HT1080 (cell line): ENCODE measurements around the gene KLF11. TPM values are rescaled to one million over a fixed set of nuclear protein-coding genes. Genes with fewer than 3 reads are reported as not detected.

Experiments
- DNase-seq: peaks from one replicate; pipeline ENCODE4 v3.0.0-alpha.2; 2015; ENCODE audit warnings: low read depth
- total RNA-seq: library from RNA; depleted of rRNA; stranded (reverse); fragments of >200 nt; shearing (Covaris generic); gene quantifications from 2 replicates; pipeline ENCODE4 v1.2.3, GENCODE V29; 2014

The KLF11 gene
- total RNA-seq, 1 experiment from 2014 or later, result 3.7 TPM

GRCh38 chr2:10062931-10063365 lies 19.6 kb downstream of the KLF11 start:
- DNase-seq, result no peak

GRCh38 chr2:10063566-10063965 lies 20.2 kb downstream of the KLF11 start:
- no peak for DNase-seq

- no peak for DNase-seq
Measured at GRCh38 chr2:10064932-10065772, 21.8 kb downstream of the KLF11 start.

GRCh38 chr2:10065773-10066055 lies 22.4 kb downstream of the KLF11 start:
- no peak for DNase-seq

- DNase-seq, result no peak
Measured at GRCh38 chr2:10067330-10067729, 24.0 kb downstream of the KLF11 start.

GRCh38 chr2:10067881-10068280 lies 24.5 kb downstream of the KLF11 start:
- DNase-seq, result no peak

- no peak for DNase-seq
Measured at GRCh38 chr2:10071176-10071575, 27.8 kb downstream of the KLF11 start.

- no peak for DNase-seq
Measured at GRCh38 chr2:10071595-10071994, 28.2 kb downstream of the KLF11 start.

- peak; percentile 82 for DNase-seq
Measured at GRCh38 chr2:10072656-10073480, 29.5 kb downstream of the KLF11 start.

GRCh38 chr2:10073706-10074105 lies 30.4 kb downstream of the KLF11 start:
- no peak for DNase-seq

GRCh38 chr2:10075101-10075500 lies 31.8 kb downstream of the KLF11 start:
- DNase-seq, result no peak

- DNase-seq, result no peak
Measured at GRCh38 chr2:10075571-10076209, 32.3 kb downstream of the KLF11 start.

GRCh38 chr2:10076511-10076910 lies 33.2 kb downstream of the KLF11 start:
- no peak for DNase-seq

- DNase-seq, result no peak
Measured at GRCh38 chr2:10076988-10077527, 33.7 kb downstream of the KLF11 start.

- no peak for DNase-seq
Measured at GRCh38 chr2:10078001-10078400, 34.7 kb downstream of the KLF11 start.

GRCh38 chr2:10078704-10079265 lies 35.4 kb downstream of the KLF11 start:
- no peak for DNase-seq

GRCh38 chr2:10079266-10079869 lies 36.0 kb downstream of the KLF11 start:
- DNase-seq, result peak; percentile 21

GRCh38 chr2:10079870-10080535 lies 36.7 kb downstream of the KLF11 start, which contains the start of gene CYS1:
TSS of gene CYS1 (minus strand) at chr2:10080411. CDS start at chr2:10080223, 188 bp downstream.
- DNase-seq, result no peak

GRCh38 chr2:10080536-10081304 lies 37.4 kb downstream of the KLF11 start:
- DNase-seq, result no peak

GRCh38 chr2:10083046-10083445 lies 39.7 kb downstream of the KLF11 start:
- DNase-seq, result no peak
